Heart left ventricle (tissue), 16 donors: ENCODE data around the gene BMERB1. TPM values are rescaled to one million over a fixed set of nuclear protein-coding genes. Genes with fewer than 3 reads are reported as not detected.

ENCODE experiments used
- ATAC-seq, 4 donors: fragments of 200-7000 bp; cut with Tn5 transposase; one replicate each; pipeline ENCODE4 v1.9.1; 2020 to 2022; ENCODE audit warnings: moderate library complexity in 4 of 4, mild to moderate bottlenecking in 3 of 4, moderate number of reproducible peaks in 1 of 4
- DNase-seq, 5 donors: peaks; one replicate each; pipeline ENCODE4 v3.0.0-alpha.2; 2020
- H3K27ac ChIP-seq, 12 donors: fragments of 200-600 bp; sonication (generic) in 4 of 12; one replicate each; pipeline versions ENCODE4 v1.5.0 to v1.8.0; 2016 to 2022; ENCODE audit warnings: mild to moderate bottlenecking in 2 of 12
- H3K27me3 ChIP-seq, 9 donors: fragments of 200-600 bp; sonication (generic) in 2 of 9; one replicate each; pipeline versions ENCODE4 v1.5.1 to v1.8.0; 2016 to 2022; ENCODE audit warnings: mild to moderate bottlenecking in 3 of 9
- H3K36me3 ChIP-seq, 9 donors: fragments of 200-600 bp; sonication (generic) in 2 of 9; one replicate each; pipeline versions ENCODE4 v1.5.0 to v1.8.0; 2018 to 2022; ENCODE audit warnings: mild to moderate bottlenecking in 2 of 9
- H3K4me1 ChIP-seq, 12 donors: fragments of 200-600 bp; sonication (generic) in 4 of 12; one replicate each; pipeline versions ENCODE4 v1.5.0 to v1.8.0; 2016 to 2022; ENCODE audit warnings: mild to moderate bottlenecking in 3 of 12
- H3K4me3 ChIP-seq, 12 donors: fragments of 200-600 bp; sonication (generic) in 4 of 12; one replicate each; pipeline versions ENCODE4 v1.5.0 to v1.8.0; 2017 to 2022; ENCODE audit warnings: mild to moderate bottlenecking in 9 of 12, moderate library complexity in 4 of 12
- H3K9me3 ChIP-seq, 12 donors: fragments of 200-600 bp; sonication (generic) in 4 of 12; one replicate each; pipeline versions ENCODE4 v1.5.0 to v1.8.0; 2016 to 2022; ENCODE audit warnings: mild to moderate bottlenecking in 1 of 12
- POLR2A ChIP-seq, 2 donors: fragments of 450-650 bp; IDR thresholded peaks; one replicate each; pipeline ENCODE4 v1.6.1; 2017; ENCODE audit warnings: antibody characterized with exemption in 2 of 2, mild to moderate bottlenecking in 2 of 2, moderate library complexity in 2 of 2
- WGBS, 4 donors: extraction: QIAGEN DNeasy Blood & Tissue Kit in 2 of 4; methylation state at CpG; one replicate each; pipeline versions ENCODE4 v1.1.5 to v1.1.7; 2013 to 2018; 5-methylcytosine and 5-hydroxymethylcytosine counted together
- intact Hi-C, 10 donors: fragments of 100-400 bp; cut with DNase I; formaldehyde crosslinking; loops; one replicate each; pipeline versions ENCODE4 v1.11.1 to v1.14.2; 2022
- polyA plus RNA-seq, 2 donors: library from polyadenylated mRNA; stranded (reverse); fragments of 200-250 nt; gene quantifications; one replicate each; pipeline ENCODE4 v1.2.3, GENCODE V29; 2013
- total RNA-seq, 9 donors: library from RNA; depleted of rRNA in 2 of 9; stranded (reverse); fragments of >200 nt in 2 of 9; fragmentation: NEBNext Ultra II Directional in 3 of 9; extraction: Animal tissue kit (Norgen Biotek cat#: 25700) in 3 of 9; gene quantifications; one replicate each; pipeline versions ENCODE4 v1.1.0 to v1.2.4, GENCODE V29; 2016 to 2023
- TF ChIP-seq, protein P1 (sequence below), 12 donors: fragments of 200-600 bp; sonication (generic) in 4 of 12; IDR thresholded peaks; one replicate each; pipeline versions ENCODE4 v1.5.0 to v1.8.0; 2018 to 2022; ENCODE audit warnings: antibody characterized with exemption in 12 of 12, mild to moderate bottlenecking in 5 of 12
- donor health status: ischemic (EF 13 %, LVEDD 7.1; RV severe dilation, severe dysfunction).
- donor health status: healthy with polysubstance abuse.
- donor health status: DM: no; HTN: yes; CAD: no.
- donor health status: DM: no; HTN: no; CAD: no.
- donor health status: ischemic (EF 25% LVEDD 6.9; RV normal size, moderate dysfunction).
- donor health status: ischemic (EF 25% LVEDD 5.7; RV mildly dilated, moderate dysfunction).
- donor health status: healthy.
- donor health status: DM: yes; HTN: yes; CAD: no.
- donor health status: ischemic (EF 35%, LVEDD 5.7; RV mildly dilated, moderate dysfunction).
- donor health status: nonischemic (EF 11% LVEDD 7.7; RV severe dilation, severe dysfunction).
- donor health status: DM: yes; HTN: yes; CAD: no.
- donor health status: PGD.
- donor health status: ischemic (EF 29% LVEDD 5.4; RV normal size, mild dysfunction).
- donor health status: nonischemic (EF 23%, LVEDD 6.1; RV moderate dilation, normal function).

BMERB1 gene
- total and polyA plus RNA-seq, 11 donors, result 20.8 to 105 (median 70.5) TPM

DNA sequence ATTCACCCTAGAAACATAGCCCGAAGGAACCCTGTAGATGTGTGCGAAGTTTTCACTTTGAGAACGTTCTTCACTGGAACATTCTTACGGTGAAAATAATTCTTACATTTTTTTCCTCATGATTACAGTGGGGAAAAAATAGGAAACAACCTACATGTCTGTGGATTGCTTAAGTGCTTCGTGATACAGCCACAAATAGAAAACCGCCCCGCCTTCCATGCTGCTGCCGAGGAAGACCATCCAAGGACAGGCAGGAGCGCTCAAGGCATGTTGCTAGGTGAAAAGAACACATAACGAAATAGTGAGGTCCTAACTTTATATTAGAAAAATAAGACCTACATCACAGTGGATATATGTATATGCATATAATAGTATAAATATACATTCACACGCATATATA, 78.8 kb downstream of the BMERB1 start:
- intact Hi-C loops, result no loop called here
- no peaks in the 10 kb centered on the region for H3K27me3 ChIP-seq
- peaks cover 0 to 7% (median 0%) of the 10 kb centered on the region in 9 donors for H3K36me3 ChIP-seq
- no peak overlapping the region for H3K4me3 ChIP-seq
- WGBS, 4 donors, result 86 to 91% (median 88%) methylated on average over 11 of the region's 11 CpGs
- DNase-seq, result no peak
- H3K27ac ChIP-seq, result peak overlapping the region in 2 of 12 donors; percentile 34 to 43
- H3K9me3 ChIP-seq, result no peaks in the 10 kb centered on the region
- ATAC-seq, result peak in 2 of 4 donors; percentile 77 to 79
- TF ChIP-seq, protein P1, sequence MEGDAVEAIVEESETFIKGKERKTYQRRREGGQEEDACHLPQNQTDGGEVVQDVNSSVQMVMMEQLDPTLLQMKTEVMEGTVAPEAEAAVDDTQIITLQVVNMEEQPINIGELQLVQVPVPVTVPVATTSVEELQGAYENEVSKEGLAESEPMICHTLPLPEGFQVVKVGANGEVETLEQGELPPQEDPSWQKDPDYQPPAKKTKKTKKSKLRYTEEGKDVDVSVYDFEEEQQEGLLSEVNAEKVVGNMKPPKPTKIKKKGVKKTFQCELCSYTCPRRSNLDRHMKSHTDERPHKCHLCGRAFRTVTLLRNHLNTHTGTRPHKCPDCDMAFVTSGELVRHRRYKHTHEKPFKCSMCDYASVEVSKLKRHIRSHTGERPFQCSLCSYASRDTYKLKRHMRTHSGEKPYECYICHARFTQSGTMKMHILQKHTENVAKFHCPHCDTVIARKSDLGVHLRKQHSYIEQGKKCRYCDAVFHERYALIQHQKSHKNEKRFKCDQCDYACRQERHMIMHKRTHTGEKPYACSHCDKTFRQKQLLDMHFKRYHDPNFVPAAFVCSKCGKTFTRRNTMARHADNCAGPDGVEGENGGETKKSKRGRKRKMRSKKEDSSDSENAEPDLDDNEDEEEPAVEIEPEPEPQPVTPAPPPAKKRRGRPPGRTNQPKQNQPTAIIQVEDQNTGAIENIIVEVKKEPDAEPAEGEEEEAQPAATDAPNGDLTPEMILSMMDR (IDR thresholded peaks at IDR 0.05), result no peak
- H3K4me1 ChIP-seq, result peaks cover 0 to 4% (median under 1%) of the 10 kb centered on the region in 12 donors

DNA sequence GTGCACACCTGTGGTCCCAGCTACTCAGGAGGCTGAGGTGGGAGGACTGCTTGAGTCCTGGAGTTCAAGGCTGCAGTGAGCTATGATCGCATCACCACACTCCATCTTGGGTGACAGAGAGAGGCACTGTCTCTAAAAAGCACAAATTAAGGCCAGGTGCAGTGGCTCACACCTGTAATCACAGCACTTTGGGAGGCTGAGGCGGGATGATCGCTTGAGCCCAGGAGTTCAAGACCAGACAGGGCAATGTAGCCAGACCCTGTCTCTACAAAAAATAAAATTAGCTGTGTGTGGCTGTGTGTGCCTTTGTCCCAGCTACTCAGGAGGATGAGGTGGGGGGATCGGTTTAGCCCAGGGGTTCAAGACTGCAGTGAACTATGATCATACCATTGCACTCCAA, 81.6 kb downstream of the BMERB1 start:
- 94 to 100% (median 97%) methylated on average over 4 of the region's 4 CpGs for WGBS, 4 donors
- Histone ChIP-seq H3K4me1 (peaks cover 0 to 20% (median 4%) of the 10 kb centered on the region in 12 donors), H3K9me3 (no peaks in the 10 kb centered on the region), H3K27me3 (no peaks in the 10 kb centered on the region), H3K4me3 (no peak overlapping the region), H3K36me3 (peaks cover 0 to 7% (median 0%) of the 10 kb centered on the region in 9 donors), H3K27ac (no peak overlapping the region)
- intact Hi-C loops, result no loop called here
- no peak for TF ChIP-seq POLR2A (IDR thresholded peaks at IDR 0.05)
- TF ChIP-seq, protein P1 (IDR thresholded peaks at IDR 0.05), result no peak
- DNase-seq (no peak), ATAC-seq (no peak)

- no peaks in the 10 kb centered on the region for H3K27me3 ChIP-seq
- intact Hi-C loops, result no loop called here
- no peaks in the 10 kb centered on the region for H3K9me3 ChIP-seq
- WGBS, 4 donors, result 93 to 97% (median 96%) methylated on average over 5 of the region's 5 CpGs
- H3K27ac ChIP-seq, result no peak overlapping the region
- no peak overlapping the region for H3K4me3 ChIP-seq
- no peak for ATAC-seq
- DNase-seq, result no peak
- TF ChIP-seq POLR2A (IDR thresholded peaks at IDR 0.05), result no peak
- TF ChIP-seq, protein P1 (IDR thresholded peaks at IDR 0.05), result no peak
- H3K4me1 ChIP-seq, result peaks cover 0 to 26% (median 7%) of the 10 kb centered on the region in 12 donors
- peaks cover 0 to 7% (median 0%) of the 10 kb centered on the region in 9 donors for H3K36me3 ChIP-seq
Observed at GRCh38 chr16:15516609-15517008, 82.2 kb downstream of the BMERB1 start.

DNA sequence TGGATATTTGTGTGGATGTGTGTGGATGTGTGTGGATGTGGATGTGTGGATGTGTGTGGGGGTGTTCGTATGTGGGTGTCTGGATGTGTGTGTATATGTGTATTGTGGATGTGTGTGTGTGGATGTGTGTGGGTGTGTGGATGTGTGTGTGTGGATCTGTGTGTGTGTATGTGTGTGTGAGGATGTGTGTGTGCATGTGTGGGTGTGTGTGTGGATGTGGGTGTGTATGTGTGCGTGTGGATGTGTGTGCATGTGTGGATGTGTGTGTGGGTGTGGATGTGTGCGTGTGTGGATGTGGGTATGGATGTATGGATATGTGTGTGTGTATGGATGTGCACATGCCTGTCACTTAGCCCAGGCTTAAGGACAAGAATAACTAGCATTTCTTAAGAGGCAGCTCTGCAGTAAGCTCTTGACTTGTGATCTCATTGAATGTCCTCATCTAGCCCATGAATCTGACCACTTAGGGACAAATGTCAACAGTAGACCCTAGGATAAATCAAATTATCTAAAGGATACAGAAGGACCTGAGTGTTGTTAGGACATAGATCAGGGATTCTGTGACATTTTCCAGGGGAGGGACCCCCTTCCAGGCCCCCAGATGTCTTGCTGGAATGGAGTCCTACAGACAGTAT, 83.5 kb downstream of the BMERB1 start:
- 87 to 97% (median 92%) methylated on average over 3 of the region's 3 CpGs for WGBS, 4 donors
- DNase-seq, result no peak
- Histone ChIP-seq H3K4me3 (no peak overlapping the region), H3K27me3 (no peaks in the 10 kb centered on the region), H3K36me3 (peaks cover 0 to 7% (median 0%) of the 10 kb centered on the region in 9 donors), H3K9me3 (no peaks in the 10 kb centered on the region), H3K4me1 (peaks cover 0 to 37% (median 11%) of the 10 kb centered on the region in 12 donors), H3K27ac (peak overlapping the region in 2 of 12 donors; percentile 31 to 39)
- TF ChIP-seq, protein P1 (IDR thresholded peaks at IDR 0.05), result no peak
- TF ChIP-seq POLR2A (IDR thresholded peaks at IDR 0.05), result no peak
- intact Hi-C loops, result no loop called here
- no peak for ATAC-seq
